A549 (cell line): ENCODE results near the gene SNAP29. TPM values are rescaled to one million over a fixed set of nuclear protein-coding genes. Genes with fewer than 3 reads are reported as not detected.

Experiments used
- ATAC-seq, 2 experiments: fragments of 200-7000 bp in 1 of 2; fragments of >200 bp in 1 of 2; cut with Nextera tagmentation in 1 of 2; cut with Tn5 transposase in 1 of 2; 3 replicates each; pipeline versions ENCODE4 v1.8.0 to v1.9.1; 2018 to 2020; ENCODE audit warnings: mild to moderate bottlenecking in 1 of 2, moderate library complexity in 1 of 2
- CTCF ChIA-PET: fragments of 300-600 bp; sonication (Branson Sonifier 250); formaldehyde crosslinking; extraction: SDS; loops from one replicate; lab custom pipeline; 2021; ENCODE audit warnings: antibody characterized with exemption, inconsistent platforms; lab: Yijun Ruan, JAX
- POLR2A ChIA-PET: fragments of 350-600 bp; formaldehyde crosslinking; extraction: SDS; loops from one replicate; lab custom pipeline; 2021; ENCODE audit warnings: antibody characterized with exemption, inconsistent platforms; lab: Yijun Ruan, JAX
- DNase-seq, 2 experiments: peaks; one replicate each; pipeline versions ENCODE4 v3.0.0 to v3.0.0-alpha.2; 2011 to 2016; ENCODE audit warnings: low read depth in 1 of 2, low spot score in 1 of 2
- FAIRE-seq: peaks from 2 replicates; lab custom pipeline; 2011; peaks lifted over from hg19 to GRCh38; lab: Jason Lieb, UNC
- H3K27ac ChIP-seq, 2 experiments: fragments of >200 bp; sonication (Bioruptor Twin); formaldehyde crosslinking; 3 replicates each; pipeline ENCODE4 v1.5.1; 2016 to 2017
- H3K4me1 ChIP-seq: fragments of >200 bp; sonication (Bioruptor Twin); formaldehyde crosslinking; 3 replicates; pipeline ENCODE4 v1.6.1; 2016
- H3K4me2 ChIP-seq: fragments of >200 bp; sonication (Bioruptor Twin); formaldehyde crosslinking; 3 replicates; pipeline ENCODE4 v1.6.1; 2016
- H3K4me3 ChIP-seq: fragments of >200 bp; sonication (Bioruptor Twin); formaldehyde crosslinking; 3 replicates; pipeline ENCODE4 v1.5.1; 2016
- H3K9me3 ChIP-seq: fragments of >200 bp; sonication (Bioruptor Twin); formaldehyde crosslinking; 3 replicates; pipeline ENCODE4 v1.6.1; 2016
- ESRRA ChIP-seq: fragments of 150-350 bp; IDR thresholded peaks from 2 replicates; pipeline ENCODE4 v1.6.1; 2014; ENCODE audit warnings: mild to moderate bottlenecking, low read length, borderline replicate concordance
- SMC3 ChIP-seq: fragments of >200 bp; sonication (Bioruptor Twin); formaldehyde crosslinking; IDR thresholded peaks from 3 replicates; pipeline ENCODE4 v1.6.1; 2018; ENCODE audit warnings: inconsistent platforms
- ZSCAN20 ChIP-seq: fragments of 250-450 bp; sonication (Bioruptor Pico); IDR thresholded peaks from 2 replicates; pipeline ENCODE4 v1.8.0; 2022; ENCODE audit warnings: mild to moderate bottlenecking, moderate library complexity
- WGBS: methylation state at CpG from one replicate; pipeline ENCODE4 v1.1.6; 2017; ENCODE audit errors: missing lambda C conversion rate; 5-methylcytosine and 5-hydroxymethylcytosine counted together
- polyA plus RNA-seq, 4 experiments: library from polyadenylated mRNA; depleted of rRNA in 3 of 4; stranded (reverse); fragments of >200 nt; fragmentation: RNase III in 1 of 4; extraction: RNeasy Plus Mini Kit Qiagen cat#74134 plus additional on column Dnase treatment in 1 of 4; gene quantifications; 2 replicates in 3 of 4; 3 replicates in 1 of 4; pipeline ENCODE4 v1.2.3, GENCODE V29; 2011 to 2017
- TF ChIP-seq, protein P1 (sequence below): fragments of 150-350 bp; IDR thresholded peaks from 2 replicates; pipeline ENCODE4 v1.6.1; 2014; ENCODE audit warnings: low read depth, mild to moderate bottlenecking, low read length

Gene SNAP29
- polyA plus RNA-seq, 2 of the 4 experiments (the other 2 are of a cell fraction), result 14.2 to 20.1 TPM

- no peaks in the 10 kb centered on the region for H3K9me3 ChIP-seq
- H3K4me2 ChIP-seq, result no peak overlapping the region
- ChIA-PET CTCF (interaction anchor here (0.6 to 3.4 kb wide), 2 partner anchors 55 to 140 kb away, joined by 3 to 13 read pairs; no protein-coding TSS in a partner anchor), POLR2A (no interaction called here)
- ATAC-seq (no peak), FAIRE-seq (no peak), DNase-seq (no peak)
- H3K4me1 ChIP-seq, result peaks cover 21% of the 10 kb centered on the region
- TF ChIP-seq, protein P1, sequence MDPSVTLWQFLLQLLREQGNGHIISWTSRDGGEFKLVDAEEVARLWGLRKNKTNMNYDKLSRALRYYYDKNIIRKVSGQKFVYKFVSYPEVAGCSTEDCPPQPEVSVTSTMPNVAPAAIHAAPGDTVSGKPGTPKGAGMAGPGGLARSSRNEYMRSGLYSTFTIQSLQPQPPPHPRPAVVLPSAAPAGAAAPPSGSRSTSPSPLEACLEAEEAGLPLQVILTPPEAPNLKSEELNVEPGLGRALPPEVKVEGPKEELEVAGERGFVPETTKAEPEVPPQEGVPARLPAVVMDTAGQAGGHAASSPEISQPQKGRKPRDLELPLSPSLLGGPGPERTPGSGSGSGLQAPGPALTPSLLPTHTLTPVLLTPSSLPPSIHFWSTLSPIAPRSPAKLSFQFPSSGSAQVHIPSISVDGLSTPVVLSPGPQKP, result no peak
- TF ChIP-seq ZSCAN20 (CRISPR knock-in tag) (no peak), SMC3 (no peak), ESRRA (no peak)
- H3K4me3 ChIP-seq, result no peak overlapping the region
- H3K27ac ChIP-seq, result no peak overlapping the region
- WGBS, result 91% methylated on average over 3 of the region's 3 CpGs
Observed at GRCh38 chr22:20940186-20940651, 81.4 kb downstream of the SNAP29 start.

Other genes starting within 250 kb of the SNAP29 start
- gene SERPIND1, start 84.9 kb upstream of the SNAP29 start, polyA plus RNA-seq (2011; rRNA removed), result not detected in 2 replicates
- gene SERPIND1, start 84.9 kb upstream of the SNAP29 start, polyA plus RNA-seq (2017; fragmentation: RNase III; extraction: RNeasy Plus Mini Kit Qiagen cat#74134 plus additional on column Dnase treatment), result not detected in 3 replicates
- 14.4 and 22.6 TPM in 2 replicates for gene PI4KA, start 196 bp upstream of the SNAP29 start, polyA plus RNA-seq (2011; rRNA removed)
- 20.6 to 21.9 TPM (median 21.3 TPM) in 3 replicates for gene PI4KA, start 196 bp upstream of the SNAP29 start, polyA plus RNA-seq (2017; fragmentation: RNase III; extraction: RNeasy Plus Mini Kit Qiagen cat#74134 plus additional on column Dnase treatment)
- 21.4 and 28.9 TPM in 2 replicates for gene CRKL, start 58.4 kb downstream of the SNAP29 start, polyA plus RNA-seq (2011; rRNA removed)
- 20.6 to 22.8 TPM (median 22.2 TPM) in 3 replicates for gene CRKL, start 58.4 kb downstream of the SNAP29 start, polyA plus RNA-seq (2017; fragmentation: RNase III; extraction: RNeasy Plus Mini Kit Qiagen cat#74134 plus additional on column Dnase treatment)
- 1.2 and 1.4 TPM in 2 replicates for gene AIFM3, start 108.2 kb downstream of the SNAP29 start, polyA plus RNA-seq (2011; rRNA removed)
- gene AIFM3, start 108.2 kb downstream of the SNAP29 start, polyA plus RNA-seq (2017; fragmentation: RNase III; extraction: RNeasy Plus Mini Kit Qiagen cat#74134 plus additional on column Dnase treatment), result 2.3 to 4.0 TPM (median 3.6 TPM) in 3 replicates
- gene LZTR1, start 123.3 kb downstream of the SNAP29 start, polyA plus RNA-seq (2011; rRNA removed), result 14.1 and 14.4 TPM in 2 replicates
- gene LZTR1, start 123.3 kb downstream of the SNAP29 start, polyA plus RNA-seq (2017; fragmentation: RNase III; extraction: RNeasy Plus Mini Kit Qiagen cat#74134 plus additional on column Dnase treatment), result 22.3 to 23.5 TPM (median 22.6 TPM) in 3 replicates
- gene THAP7, start 143.1 kb downstream of the SNAP29 start, polyA plus RNA-seq (2011; rRNA removed), result 15.5 and 15.9 TPM in 2 replicates
- 18.4 to 22.7 TPM (median 19.7 TPM) in 3 replicates for gene THAP7, start 143.1 kb downstream of the SNAP29 start, polyA plus RNA-seq (2017; fragmentation: RNase III; extraction: RNeasy Plus Mini Kit Qiagen cat#74134 plus additional on column Dnase treatment)
- gene P2RX6, start 156.2 kb downstream of the SNAP29 start, polyA plus RNA-seq (2011; rRNA removed), result 0.62 and 0.67 TPM in 2 replicates
- gene P2RX6, start 156.2 kb downstream of the SNAP29 start, polyA plus RNA-seq (2017; fragmentation: RNase III; extraction: RNeasy Plus Mini Kit Qiagen cat#74134 plus additional on column Dnase treatment), result 0.92 to 1.6 TPM (median 1.1 TPM) in 3 replicates
- gene SLC7A4, start 173.6 kb downstream of the SNAP29 start, polyA plus RNA-seq (2011; rRNA removed), result not detected in 2 replicates
- not detected in 3 replicates for gene SLC7A4, start 173.6 kb downstream of the SNAP29 start, polyA plus RNA-seq (2017; fragmentation: RNase III; extraction: RNeasy Plus Mini Kit Qiagen cat#74134 plus additional on column Dnase treatment)
- gene LRRC74B, start 186.9 kb downstream of the SNAP29 start, polyA plus RNA-seq (2011; rRNA removed), result 0.05 and 0.08 TPM in 2 replicates
- gene LRRC74B, start 186.9 kb downstream of the SNAP29 start, polyA plus RNA-seq (2017; fragmentation: RNase III; extraction: RNeasy Plus Mini Kit Qiagen cat#74134 plus additional on column Dnase treatment), result 0.04 to 0.10 TPM (median 0.05 TPM) in 3 replicates